Kidney epithelial cell (primary cell): ENCODE data around the gene DCC. TPM values are rescaled to one million over a fixed set of nuclear protein-coding genes. Genes with fewer than 3 reads are reported as not detected.

Experiments used
- DNase-seq: peaks from one replicate; pipeline ENCODE4 v3.0.0-alpha.2; 2010; ENCODE audit warnings: low read depth
- H3K27me3 ChIP-seq: 2 replicates; pipeline ENCODE4 v1.6.0; 2011; ENCODE audit warnings: low read length; ENCODE audit not compliant: control insufficient read depth, insufficient read depth
- H3K36me3 ChIP-seq: 2 replicates; pipeline ENCODE4 v1.5.1; 2011; ENCODE audit warnings: low read length; ENCODE audit not compliant: control insufficient read depth, insufficient read depth
- H3K4me3 ChIP-seq: 2 replicates; pipeline ENCODE4 v1.5.1; 2011; ENCODE audit warnings: low read depth, mild to moderate bottlenecking, control low read depth, low read length
- total RNA-seq: library from RNA; depleted of rRNA; stranded (reverse); fragments of >200 nt; gene quantifications from 2 replicates; pipeline ENCODE4 v1.2.3, GENCODE V29; 2015
- TF ChIP-seq, protein P1 (sequence below): IDR thresholded peaks from 2 replicates; pipeline ENCODE4 v1.5.1; 2011; ENCODE audit warnings: mild to moderate bottlenecking, moderate library complexity, low read length, control low read depth, inconsistent platforms; ENCODE audit not compliant: insufficient read depth, poor library complexity, severe bottlenecking

Gene DCC
- total RNA-seq, 1 donor from 2014 or later, result 0.04 TPM

DNA sequence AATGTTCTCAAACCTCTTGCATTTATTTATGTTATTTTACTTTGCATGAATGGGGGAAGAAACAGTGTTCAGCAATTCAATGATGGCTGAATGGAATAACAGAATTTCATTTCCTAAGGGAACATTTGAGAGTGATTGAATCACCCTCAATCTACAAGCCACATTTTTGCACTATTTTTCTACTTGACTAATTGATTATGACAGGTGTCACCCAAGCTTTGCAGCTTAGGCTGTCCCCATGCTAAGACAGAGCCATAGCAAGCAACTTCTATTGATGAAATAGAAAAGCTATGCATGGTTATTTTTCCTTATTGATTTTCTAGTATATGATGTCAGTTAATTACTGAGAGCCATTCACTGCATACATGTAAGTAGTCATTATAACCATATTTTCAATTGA, 795.7 kb downstream of the DCC start:
- no peak overlapping the region for H3K4me3 ChIP-seq
- DNase-seq, result no peak
- H3K36me3 ChIP-seq, result no peaks in the 10 kb centered on the region
- TF ChIP-seq, protein P1, sequence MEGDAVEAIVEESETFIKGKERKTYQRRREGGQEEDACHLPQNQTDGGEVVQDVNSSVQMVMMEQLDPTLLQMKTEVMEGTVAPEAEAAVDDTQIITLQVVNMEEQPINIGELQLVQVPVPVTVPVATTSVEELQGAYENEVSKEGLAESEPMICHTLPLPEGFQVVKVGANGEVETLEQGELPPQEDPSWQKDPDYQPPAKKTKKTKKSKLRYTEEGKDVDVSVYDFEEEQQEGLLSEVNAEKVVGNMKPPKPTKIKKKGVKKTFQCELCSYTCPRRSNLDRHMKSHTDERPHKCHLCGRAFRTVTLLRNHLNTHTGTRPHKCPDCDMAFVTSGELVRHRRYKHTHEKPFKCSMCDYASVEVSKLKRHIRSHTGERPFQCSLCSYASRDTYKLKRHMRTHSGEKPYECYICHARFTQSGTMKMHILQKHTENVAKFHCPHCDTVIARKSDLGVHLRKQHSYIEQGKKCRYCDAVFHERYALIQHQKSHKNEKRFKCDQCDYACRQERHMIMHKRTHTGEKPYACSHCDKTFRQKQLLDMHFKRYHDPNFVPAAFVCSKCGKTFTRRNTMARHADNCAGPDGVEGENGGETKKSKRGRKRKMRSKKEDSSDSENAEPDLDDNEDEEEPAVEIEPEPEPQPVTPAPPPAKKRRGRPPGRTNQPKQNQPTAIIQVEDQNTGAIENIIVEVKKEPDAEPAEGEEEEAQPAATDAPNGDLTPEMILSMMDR, result no peak
- no peaks in the 10 kb centered on the region for H3K27me3 ChIP-seq

DNA sequence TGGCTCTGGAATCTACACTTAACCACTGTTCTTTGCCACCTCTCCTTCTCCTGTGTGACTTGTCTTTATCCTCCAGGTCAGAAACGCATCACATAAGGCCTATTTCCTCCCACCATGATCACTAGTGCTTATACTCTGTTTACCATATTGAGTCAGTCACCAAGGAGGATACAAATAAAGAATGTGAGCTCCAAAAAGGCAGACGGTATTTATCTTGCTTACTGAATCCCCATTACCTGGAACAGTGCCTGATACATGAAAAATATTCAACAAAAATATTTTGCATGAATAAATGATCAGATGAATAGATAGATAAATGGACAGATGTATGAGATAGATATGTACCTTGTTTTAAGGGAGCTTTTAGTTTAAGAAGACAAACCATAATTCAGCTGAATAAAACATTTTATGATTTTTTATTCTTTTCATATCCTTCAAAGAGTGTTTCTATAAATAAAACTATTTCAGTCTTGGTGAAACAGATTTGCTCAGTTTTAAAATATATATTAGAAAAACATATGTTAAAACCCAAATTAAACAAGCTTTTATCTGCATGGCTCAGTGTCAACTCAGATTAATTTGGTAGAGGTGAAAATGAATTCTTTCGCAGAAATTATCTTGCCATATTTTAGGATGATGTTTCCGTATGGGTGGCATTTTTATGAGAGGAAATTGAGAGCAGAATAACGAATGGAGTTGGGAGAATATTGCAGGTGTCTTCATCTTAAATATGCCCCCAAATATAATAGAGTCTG, 799.9 kb downstream of the DCC start:
- H3K4me3 ChIP-seq, result no peak overlapping the region
- no peaks in the 10 kb centered on the region for H3K27me3 ChIP-seq
- H3K36me3 ChIP-seq, result no peaks in the 10 kb centered on the region
- TF ChIP-seq, protein P1, result no peak
- no peak for DNase-seq

- Histone ChIP-seq H3K36me3 (no peaks in the 10 kb centered on the region), H3K4me3 (no peak overlapping the region), H3K27me3 (no peaks in the 10 kb centered on the region)
- TF ChIP-seq, protein P1, result no peak
- no peak for DNase-seq
Measured at GRCh38 chr18:53142005-53142404, 802.0 kb downstream of the DCC start.

GRCh38 chr18:53147472-53147871, 807.5 kb downstream of the DCC start:
- H3K36me3 ChIP-seq, result no peaks in the 10 kb centered on the region
- TF ChIP-seq, protein P1, result no peak
- H3K4me3 ChIP-seq, result no peak overlapping the region
- no peak for DNase-seq
- no peaks in the 10 kb centered on the region for H3K27me3 ChIP-seq

DNA sequence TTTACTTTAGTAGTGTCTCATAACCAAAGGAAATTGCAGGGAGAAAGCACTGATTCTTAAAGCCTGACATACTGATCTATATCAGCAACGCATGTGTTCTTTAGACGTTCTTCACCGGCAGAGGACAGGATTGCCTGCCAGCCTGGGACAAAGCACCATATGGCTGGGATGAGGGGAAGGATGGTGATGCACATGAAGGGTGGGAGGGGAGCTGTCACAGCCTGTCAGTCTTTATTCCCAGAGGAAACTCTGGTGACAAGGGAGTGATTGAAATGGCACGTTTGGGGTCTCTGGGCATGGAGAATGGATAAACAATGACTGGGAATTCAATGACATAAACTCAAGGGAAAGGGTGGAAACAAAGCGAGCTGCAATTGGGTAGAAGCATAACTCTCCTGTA, 808.1 kb downstream of the DCC start:
- Histone ChIP-seq H3K36me3 (no peaks in the 10 kb centered on the region), H3K27me3 (no peaks in the 10 kb centered on the region), H3K4me3 (no peak overlapping the region)
- TF ChIP-seq, protein P1, result no peak
- DNase-seq, result no peak

- DNase-seq, result no peak
- no peak overlapping the region for H3K4me3 ChIP-seq
- TF ChIP-seq, protein P1, result no peak
- H3K27me3 ChIP-seq, result no peaks in the 10 kb centered on the region
- H3K36me3 ChIP-seq, result no peaks in the 10 kb centered on the region
Measured at GRCh38 chr18:53152476-53152875, 812.5 kb downstream of the DCC start.
